Measurements from ENCODE around the gene CAPN2.

The CAPN2 gene

DNA sequence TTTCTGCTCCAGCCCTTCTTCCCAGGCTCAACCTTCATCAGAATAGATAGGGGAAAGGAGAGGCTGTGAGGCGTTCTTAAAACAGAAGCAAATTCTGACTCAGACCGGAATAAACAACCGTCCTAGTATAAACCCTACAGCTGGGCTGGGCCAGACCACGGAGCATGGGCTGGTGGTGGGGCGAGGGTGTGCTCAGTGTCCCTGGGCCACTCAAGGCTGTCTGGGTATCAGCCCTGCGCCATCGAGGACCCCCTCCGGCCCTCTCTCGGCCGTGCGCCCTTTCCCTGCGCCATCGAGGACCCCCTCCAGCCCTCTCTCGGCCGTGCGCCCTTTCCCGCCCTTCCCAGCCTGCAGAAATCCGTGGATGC is 36.0 kb downstream of the CAPN2 start:
- TF ChIP-seq GATA1 (IDR thresholded peaks at IDR 0.05; ENCODE audit: low read depth, low read length) = no peak
- TF ChIP-seq POLR2A (IDR thresholded peaks at IDR 0.05; ENCODE audit: low read length) = no peak
- peak in 1 of 2 experiments; percentile 34 for DNase-seq

- DNase-seq = peak; percentile 78 to 85
- TF ChIP-seq GATA1 (IDR thresholded peaks at IDR 0.05; ENCODE audit: low read depth, low read length) (no peak), POLR2A (IDR thresholded peaks at IDR 0.05; ENCODE audit: low read length) (peak; percentile 19)
Observed at GRCh38 chr1:223748773-223749733, 36.7 kb downstream of the CAPN2 start.

- no peak for DNase-seq
- no peak for TF ChIP-seq GATA1 (IDR thresholded peaks at IDR 0.05; ENCODE audit: low read depth, low read length)
- no peak for TF ChIP-seq POLR2A (IDR thresholded peaks at IDR 0.05; ENCODE audit: low read length)
Observed at GRCh38 chr1:223750730-223751570, 38.6 kb downstream of the CAPN2 start.

- TF ChIP-seq GATA1 (IDR thresholded peaks at IDR 0.05; ENCODE audit: low read depth, low read length) (no peak), POLR2A (IDR thresholded peaks at IDR 0.05; ENCODE audit: low read length) (no peak)
Observed at GRCh38 chr1:223751696-223752095, 39.4 kb downstream of the CAPN2 start.

DNA sequence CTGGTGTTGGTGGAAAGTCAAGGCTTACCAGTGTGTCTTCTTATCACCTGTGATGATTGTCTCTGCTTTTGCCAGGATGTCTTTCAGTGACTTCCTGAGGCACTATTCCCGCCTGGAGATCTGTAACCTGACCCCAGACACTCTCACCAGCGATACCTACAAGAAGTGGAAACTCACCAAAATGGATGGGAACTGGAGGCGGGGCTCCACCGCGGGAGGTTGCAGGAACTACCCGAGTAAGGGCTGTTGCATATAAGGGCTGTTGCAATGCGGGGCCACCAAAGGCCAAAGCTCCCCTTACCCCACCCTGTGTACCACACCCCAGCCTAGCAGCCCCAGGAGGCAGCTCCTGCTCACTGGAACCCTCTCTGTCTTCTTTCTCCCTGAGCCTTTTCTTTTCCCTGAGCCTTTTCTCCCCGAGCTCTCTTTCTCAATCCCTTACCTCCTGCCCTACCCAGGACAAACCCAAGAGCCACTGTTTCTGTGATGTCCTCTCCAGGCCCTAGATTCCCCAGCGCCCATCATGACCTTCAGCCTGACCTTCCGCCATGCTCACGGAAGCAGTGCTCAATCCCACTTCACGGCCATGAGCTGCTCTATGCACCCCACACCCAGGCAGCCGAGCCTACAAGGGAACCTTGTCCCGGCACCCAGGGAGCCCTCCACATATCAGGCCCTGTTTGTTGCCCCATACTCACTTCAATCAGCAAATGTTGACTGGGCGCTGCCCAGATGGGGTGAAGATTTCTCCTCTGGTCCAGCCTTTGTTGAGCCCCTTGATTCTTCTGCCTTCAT is 40.6 kb downstream of the CAPN2 start:
- no peak for TF ChIP-seq POLR2A (IDR thresholded peaks at IDR 0.05; ENCODE audit: low read length)
- TF ChIP-seq GATA1 (IDR thresholded peaks at IDR 0.05; ENCODE audit: low read depth, low read length) = no peak
- DNase-seq = peak; percentile 57 to 79

More at GRCh38 chr1:223751696-223752095, 39.4 kb downstream of the CAPN2 start:
- DNase-seq = no peak

- no peak for TF ChIP-seq POLR2A (IDR thresholded peaks at IDR 0.05; ENCODE audit: low read length)
- no peak for TF ChIP-seq GATA1 (IDR thresholded peaks at IDR 0.05; ENCODE audit: low read depth, low read length)
- no peak for DNase-seq
Observed at GRCh38 chr1:223754681-223755431, 42.5 kb downstream of the CAPN2 start.

DNA sequence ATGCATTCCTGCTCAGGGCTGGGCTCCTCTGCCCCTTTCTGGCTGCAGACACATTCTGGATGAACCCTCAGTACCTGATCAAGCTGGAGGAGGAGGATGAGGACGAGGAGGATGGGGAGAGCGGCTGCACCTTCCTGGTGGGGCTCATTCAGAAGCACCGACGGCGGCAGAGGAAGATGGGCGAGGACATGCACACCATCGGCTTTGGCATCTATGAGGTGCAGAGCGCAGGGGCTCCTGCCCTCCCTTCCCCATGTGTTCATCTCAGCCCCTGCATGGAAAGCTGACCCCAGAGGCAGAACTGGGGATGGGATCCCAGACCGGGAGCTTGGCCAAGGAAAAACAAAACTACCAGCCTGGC is 43.1 kb downstream of the CAPN2 start:
- TF ChIP-seq POLR2A (IDR thresholded peaks at IDR 0.05; ENCODE audit: low read length) (no peak), GATA1 (IDR thresholded peaks at IDR 0.05; ENCODE audit: low read depth, low read length) (no peak)
- DNase-seq = no peak

GRCh38 chr1:223755992-223756775 is 43.8 kb downstream of the CAPN2 start:
- TF ChIP-seq GATA1 (IDR thresholded peaks at IDR 0.05; ENCODE audit: low read depth, low read length) (no peak), POLR2A (IDR thresholded peaks at IDR 0.05; ENCODE audit: low read length) (no peak)
- no peak for DNase-seq

DNA sequence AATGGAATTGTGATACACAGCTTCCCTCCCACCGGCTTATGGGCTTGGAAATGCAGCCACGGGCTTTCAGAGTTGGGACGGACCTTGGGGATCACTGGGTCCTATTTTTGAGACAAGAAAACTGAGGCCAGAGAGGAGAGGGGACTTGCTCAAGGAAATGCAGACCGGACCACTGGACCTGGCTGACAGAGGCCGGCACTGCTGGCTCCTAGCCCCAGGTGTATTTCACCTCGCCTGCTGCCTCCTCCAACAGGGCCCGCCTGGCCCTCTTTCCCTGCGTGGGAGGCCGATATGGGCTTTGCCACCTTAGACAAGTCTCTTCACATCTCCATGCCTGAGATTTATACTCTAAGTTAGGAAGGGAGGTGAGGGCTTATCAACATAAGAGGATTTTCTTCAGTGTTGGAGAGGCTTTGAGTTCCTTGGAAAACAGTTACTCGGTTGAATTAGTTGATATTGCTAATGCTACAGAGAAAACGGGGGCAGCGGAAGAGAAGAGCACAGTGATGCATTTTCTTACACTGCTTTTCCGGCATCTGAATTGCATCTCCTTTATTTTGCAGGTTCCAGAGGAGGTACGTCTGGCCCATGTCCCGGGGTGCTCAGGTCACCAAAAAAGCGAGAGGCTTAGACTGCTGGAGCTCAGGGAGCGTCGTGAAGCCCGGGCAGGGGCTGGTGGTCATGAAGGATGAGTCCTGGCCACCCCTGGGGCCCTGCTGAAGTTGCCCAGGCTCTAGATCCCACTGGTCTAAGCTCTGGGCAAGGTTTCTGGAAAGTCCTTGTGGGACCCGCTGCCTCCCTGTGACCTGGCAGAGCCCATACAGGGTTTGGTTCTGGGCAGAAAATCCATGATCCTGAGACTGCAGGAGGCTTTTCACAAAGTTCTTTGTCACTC is 44.7 kb downstream of the CAPN2 start:
- no peak for TF ChIP-seq GATA1 (IDR thresholded peaks at IDR 0.05; ENCODE audit: low read depth, low read length)
- TF ChIP-seq POLR2A (IDR thresholded peaks at IDR 0.05; ENCODE audit: low read length) = no peak
- DNase-seq = no peak

GRCh38 chr1:223758734-223759133 is 46.4 kb downstream of the CAPN2 start:
- DNase-seq = no peak
- TF ChIP-seq GATA1 (IDR thresholded peaks at IDR 0.05; ENCODE audit: low read depth, low read length) (no peak), POLR2A (IDR thresholded peaks at IDR 0.05; ENCODE audit: low read length) (no peak)

- no peak for TF ChIP-seq POLR2A (IDR thresholded peaks at IDR 0.05; ENCODE audit: low read length)
- no peak for TF ChIP-seq GATA1 (IDR thresholded peaks at IDR 0.05; ENCODE audit: low read depth, low read length)
- DNase-seq = no peak
Observed at GRCh38 chr1:223759273-223759672, 46.9 kb downstream of the CAPN2 start.
